ENCODE data around the gene ERC2.

The ERC2 gene

DNA sequence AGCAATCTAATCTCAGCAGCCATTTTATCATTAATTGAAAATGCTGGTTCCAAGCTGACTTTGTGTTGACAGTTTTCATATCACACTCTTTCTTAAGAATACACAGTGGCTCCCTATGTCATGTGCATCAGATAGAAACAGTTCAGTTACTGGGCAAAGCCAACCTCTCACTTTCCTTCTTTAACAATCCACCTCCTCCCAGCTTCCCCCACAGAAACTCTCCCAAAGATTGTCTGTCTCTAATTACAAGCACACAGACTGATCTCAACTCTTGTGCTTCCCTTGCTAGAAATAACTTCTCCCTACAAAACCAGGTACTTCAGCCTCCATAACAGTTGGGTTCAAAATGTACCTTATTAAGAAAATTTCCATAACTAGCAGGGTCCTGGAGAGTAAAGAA is 752.2 kb downstream of the ERC2 start:
- DNase-seq (ENCODE audit: low spot score) = no peak

DNA sequence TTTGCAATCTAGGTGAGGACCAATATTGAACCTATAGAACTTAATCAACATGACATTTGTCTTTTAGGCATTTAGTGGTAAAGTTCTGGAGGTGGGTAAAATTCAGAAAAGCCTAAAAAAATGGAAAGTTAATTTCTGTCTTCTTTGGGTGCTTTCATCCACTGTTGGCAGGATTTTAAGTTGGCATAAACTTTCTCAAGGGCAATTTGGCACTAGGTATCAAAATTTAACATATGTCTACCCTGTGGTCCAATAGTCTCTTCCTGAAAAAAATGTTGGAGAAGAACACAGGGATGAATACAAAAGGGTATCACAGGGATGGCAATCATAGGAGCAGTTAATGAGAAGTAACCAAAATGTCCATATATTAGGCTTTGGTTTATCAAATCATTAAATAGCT is 754.2 kb downstream of the ERC2 start:
- no peak for DNase-seq (ENCODE audit: low spot score)

DNA sequence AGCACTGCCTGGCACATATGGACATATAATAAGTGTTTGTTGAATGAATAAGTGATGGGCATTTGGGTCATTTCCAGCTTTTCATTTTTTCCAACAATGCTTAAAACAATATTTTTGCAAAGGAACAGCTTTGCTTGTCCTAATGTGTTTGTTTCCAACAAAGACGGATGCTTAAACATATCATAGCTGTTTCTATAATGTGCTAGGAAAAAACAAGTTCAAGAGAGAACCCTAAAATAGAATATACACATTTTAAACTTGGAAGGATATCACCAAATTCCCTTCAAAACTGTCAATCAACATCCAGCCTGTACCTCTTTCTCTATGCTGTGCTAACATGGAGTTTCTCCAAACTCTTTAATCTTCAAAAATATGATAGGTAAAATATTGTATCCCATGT is 756.6 kb downstream of the ERC2 start:
- DNase-seq (ENCODE audit: low spot score) = no peak

DNA sequence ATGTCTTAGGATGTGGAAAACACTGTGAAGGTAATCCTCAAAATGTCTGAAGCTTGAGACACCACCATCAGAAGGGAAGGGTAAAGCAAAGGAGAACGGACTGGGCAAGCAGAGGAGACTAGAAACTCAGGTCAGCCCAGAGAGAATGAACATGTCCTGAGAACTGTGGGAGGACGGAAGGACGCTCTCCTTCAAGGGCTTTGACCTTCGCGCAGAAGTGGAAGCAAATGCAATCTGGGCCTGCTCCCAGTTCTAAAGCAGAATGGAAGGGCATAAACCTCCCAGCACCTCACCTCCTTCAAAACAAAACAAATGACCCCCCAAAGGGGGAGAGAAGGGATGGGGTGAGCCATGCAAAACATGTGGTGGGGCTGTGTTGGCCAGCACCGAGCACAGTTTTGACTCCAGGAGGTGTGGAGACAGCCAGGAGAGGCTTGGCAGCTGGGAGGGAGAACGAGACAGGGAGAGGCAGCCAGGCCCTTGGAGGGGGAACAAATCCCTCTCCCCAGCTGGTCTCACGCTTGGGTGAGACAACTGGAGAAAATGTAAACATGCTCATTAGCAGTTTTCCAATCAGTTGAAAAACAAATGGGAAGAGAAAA is 758.8 kb downstream of the ERC2 start:
- DNase-seq (ENCODE audit: low spot score) = no peak

DNA sequence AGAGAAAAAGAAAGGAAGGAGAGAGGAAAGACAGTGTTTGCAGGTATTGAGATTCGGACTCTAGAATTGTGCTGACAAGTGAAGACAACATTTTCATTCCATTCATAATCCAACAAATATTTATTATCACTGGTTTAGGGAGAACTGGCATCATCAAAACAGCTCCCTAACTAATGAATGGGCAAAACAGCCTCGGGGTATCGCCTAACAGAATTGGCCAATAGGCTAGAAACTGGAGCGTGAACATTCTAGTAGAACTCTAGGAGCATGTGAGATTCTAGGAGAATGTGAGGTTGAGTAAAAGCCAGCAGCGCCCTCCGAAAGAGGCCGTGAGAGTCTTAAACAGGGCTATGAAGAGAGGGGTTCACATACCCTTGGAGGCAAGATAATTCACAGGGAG is 759.3 kb downstream of the ERC2 start:
- no peak for DNase-seq (ENCODE audit: low spot score)

DNA sequence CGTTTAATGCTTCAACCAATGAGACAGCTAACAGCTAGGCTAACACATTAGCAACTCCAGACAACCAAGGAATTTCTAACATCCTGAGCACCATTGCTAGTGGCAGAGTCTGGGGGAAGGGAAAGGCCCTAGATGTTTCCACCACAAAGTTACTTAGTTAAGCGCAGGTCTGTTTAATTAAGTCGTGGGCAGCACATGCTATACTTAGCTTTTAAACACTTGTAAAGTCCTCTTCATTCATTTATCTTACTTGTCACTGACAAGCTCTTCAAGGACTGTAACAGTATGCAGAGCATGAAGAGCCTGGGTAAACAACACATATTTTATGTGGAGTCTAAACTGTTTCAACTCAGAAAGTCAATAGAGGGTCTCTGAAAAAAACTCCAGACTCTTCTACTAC is 760.0 kb downstream of the ERC2 start:
- DNase-seq (ENCODE audit: low spot score) = no peak

DNA sequence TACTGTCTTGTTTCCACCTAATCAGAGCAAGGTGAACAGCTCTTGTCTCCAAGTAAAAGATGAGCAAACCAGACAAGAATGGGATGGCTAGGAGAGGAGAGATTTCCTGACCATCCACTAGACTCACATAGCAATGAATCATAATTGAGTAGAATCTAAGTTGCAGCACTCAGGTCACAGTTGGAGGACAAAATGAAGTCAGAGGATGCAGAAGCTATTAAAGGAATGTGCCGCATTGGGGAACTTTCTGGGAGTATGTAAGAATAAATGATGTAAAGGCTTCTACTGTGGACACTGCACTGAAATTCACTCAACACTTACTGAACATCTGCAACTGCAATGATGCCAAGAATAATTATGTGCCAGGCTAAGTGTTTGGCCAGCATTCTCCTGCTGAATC is 763.7 kb downstream of the ERC2 start:
- no peak for DNase-seq (ENCODE audit: low spot score)

DNA sequence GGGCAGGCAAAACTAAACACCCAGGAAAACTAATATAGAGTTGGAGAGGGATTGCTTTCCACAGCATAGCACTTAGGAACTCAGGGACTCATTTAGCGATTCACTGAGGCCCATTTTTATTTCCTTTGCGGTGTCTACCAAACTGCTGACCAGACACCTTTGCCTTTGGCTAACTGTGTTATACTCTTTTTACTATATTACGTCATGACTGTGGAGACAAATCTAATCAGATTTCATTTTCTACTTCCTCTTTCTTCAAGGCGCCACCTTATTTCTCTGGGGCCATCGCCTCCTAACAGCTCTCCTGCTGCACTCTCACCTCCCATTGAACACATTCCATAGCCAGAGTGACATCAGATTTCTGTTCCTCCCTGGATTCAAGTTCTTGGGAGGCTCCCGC is 765.4 kb downstream of the ERC2 start:
- DNase-seq (ENCODE audit: low spot score) = no peak

DNA sequence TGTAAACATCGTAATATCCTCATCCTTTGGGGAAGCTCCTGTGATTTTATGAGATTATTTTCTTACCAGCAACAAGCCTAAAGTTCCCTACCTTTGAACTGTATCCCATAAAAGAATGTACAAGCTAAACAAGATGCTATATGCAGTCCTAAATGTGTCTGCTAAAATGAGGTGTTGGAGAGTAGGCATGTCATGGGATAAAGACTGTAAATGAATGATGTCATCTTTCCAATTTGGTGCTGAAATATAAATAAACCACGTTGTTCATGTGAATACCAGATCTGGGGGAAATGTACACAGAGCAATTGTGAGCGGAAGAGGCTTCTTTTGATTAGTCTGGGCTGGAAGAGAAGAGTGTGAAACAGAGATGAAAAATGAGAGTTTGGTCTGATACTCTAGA is 766.3 kb downstream of the ERC2 start:
- no peak for DNase-seq (ENCODE audit: low spot score)

DNA sequence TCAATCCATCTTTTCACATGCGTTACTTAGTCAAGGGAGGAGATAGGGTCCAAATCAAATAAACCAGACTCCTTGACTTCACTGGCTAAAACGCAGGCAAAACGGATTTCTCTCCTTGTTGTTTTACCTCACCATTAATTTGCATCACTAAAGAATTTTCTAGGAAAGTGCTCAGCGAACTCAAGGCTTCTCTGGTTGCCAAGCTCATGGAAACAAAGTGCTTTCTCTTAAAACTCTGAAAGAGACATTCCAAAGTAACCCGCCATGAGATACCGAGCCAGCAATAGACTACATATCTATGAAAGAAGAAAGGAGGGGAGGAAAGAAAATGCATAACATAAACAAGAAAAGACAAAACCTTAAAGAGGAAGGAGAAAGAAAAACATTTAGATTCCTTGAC is 769.4 kb downstream of the ERC2 start:
- no peak for DNase-seq (ENCODE audit: low spot score)

DNA sequence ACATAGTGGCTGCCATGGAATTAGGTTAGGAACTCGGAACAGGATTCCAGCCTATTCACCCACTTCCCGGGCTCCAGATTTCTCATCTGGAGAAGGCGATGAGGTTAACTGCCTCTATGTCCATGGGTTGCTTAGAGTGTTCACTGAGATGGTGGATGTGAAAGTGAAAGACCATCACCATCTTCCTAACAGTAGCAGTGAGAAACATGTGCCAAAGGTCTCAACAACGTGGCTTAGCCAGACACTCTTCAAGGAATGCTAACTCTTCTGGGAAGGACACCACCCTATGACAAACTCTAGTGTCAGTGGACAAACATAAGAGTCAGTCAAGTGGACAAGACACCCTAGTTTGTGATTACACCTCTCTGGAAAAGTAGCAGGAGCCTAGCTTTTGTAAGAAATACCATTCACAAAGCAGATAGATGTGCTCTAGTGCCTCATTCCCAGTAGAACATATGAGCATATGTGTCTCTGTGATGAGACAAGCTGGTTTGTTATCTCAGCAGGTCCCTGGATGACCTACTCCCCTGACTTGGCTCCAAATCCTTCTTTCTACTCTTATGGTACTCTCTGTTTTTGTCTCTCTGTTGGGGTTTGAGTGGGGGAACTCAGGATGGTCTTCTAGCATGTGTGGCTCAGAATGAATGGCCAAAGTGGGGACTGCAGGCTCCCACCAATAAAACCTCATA is 770.9 kb downstream of the ERC2 start:
- DNase-seq (ENCODE audit: low spot score) = no peak

DNA sequence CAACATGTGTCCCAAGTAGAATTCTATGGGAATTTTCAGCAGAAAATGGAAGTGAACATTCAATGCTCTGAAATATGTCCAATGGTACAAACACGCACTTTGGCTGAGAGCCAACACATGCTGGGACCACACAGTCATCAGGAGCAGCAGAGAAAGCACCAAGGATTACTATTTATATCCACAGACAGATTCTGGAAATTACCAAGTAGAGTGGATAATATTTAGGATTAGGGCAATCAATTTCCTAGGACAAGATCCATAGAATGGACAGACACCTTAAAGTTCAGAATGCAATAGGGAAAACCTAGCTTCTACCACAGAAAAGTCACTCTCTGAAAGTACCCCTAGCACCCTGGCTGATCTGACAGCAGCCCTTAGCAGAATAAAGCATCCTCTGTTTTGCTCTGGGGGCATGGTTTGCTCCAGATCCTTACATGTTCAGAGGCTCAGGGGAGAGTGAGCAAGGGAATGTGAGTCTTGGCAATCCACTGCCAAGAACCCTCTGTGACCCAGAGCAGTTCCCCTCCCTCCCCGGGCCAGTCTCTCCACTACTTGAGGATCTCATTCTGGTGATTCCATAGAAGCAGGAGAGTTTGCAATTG is 775.2 kb downstream of the ERC2 start:
- no peak for DNase-seq (ENCODE audit: low spot score)

DNA sequence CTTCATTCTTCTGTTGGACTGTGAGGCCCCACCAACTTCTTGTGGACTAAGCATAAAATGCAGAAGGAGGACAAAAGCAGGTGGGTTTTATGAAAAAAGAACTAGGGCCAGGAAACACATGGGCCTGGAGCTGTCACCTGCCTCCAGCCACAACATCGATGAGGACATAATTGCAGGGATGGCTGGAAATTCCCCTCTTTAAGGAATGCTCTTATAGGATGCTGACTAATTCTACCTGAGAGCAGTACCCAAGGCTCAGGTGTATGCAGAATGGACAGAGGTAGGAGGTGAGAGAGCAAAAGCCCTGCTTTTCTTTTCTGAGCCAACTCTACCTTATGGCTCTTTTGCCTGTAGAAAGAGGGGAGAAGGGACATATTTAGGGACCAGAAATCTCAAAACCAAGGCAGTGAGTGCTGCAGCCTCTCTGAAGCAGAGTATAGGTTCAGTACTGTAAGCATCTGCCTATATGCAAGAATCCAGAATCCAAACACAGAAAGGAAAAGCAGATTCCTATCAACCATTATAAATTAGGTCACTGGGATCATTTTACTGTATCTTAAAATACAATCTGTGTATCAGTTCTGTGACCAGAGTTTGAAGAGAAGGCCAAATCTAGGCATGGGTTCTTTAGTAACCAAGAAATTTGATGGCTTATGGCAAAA is 775.8 kb downstream of the ERC2 start:
- DNase-seq (ENCODE audit: low spot score) = no peak

DNA sequence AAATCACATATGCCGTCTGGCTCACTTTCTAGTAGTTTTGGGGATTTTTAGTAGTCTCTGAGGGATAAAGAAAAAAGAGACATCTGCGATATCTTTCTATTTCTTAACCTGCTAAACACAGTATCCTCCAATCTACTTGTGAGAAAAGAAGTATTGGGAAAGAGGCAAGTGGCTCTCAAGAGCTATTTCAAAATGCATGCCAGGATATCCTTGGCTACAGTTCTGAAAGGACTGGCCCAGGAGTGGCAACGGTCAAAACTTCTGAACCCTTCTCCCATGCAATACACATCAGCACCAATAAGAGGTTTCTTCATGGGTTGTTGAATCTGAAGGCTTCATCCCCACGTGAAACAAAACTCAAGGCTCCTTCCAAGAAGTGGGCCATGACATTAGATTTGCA is 777.1 kb downstream of the ERC2 start:
- DNase-seq (ENCODE audit: low spot score) = no peak

DNA sequence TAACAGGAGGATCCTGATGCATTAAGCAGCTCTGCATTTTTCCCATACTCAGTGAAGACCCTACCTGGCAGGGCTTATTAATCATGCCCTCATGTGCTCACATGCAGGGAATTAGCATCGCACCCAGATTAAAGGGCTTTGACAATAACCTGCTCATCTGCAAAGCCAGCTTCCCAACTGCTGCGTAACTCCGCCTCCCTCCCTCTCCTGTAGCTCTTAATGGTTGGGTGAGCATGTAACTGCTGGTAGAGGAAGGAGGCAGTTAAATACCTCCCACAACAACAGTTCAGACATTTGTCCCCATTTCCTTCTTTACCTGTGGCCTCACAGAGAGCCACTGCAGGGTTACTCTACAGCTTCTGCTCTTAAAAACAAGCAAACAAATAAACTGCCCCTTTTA is 777.5 kb downstream of the ERC2 start:
- DNase-seq (ENCODE audit: low spot score) = no peak

DNA sequence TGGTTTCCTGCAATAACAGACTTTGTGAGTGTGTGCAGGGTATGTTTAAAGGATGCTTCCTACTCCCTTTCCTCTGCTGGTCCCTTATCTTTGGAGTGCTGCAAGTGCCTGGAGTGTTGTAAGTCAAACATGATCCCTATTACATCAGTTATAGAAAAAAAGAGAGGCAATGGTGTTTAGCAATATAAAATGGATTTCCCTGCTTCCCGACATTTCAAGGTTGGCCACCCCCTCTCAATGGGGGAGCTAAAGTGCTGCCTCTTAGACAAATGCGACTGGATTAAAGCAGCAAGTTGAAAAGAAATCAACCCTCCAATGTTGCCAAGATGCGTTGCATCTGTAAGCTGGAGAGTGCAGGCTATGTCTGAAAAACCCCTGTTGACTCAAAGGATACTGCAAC is 778.1 kb downstream of the ERC2 start:
- no peak for DNase-seq (ENCODE audit: low spot score)

DNA sequence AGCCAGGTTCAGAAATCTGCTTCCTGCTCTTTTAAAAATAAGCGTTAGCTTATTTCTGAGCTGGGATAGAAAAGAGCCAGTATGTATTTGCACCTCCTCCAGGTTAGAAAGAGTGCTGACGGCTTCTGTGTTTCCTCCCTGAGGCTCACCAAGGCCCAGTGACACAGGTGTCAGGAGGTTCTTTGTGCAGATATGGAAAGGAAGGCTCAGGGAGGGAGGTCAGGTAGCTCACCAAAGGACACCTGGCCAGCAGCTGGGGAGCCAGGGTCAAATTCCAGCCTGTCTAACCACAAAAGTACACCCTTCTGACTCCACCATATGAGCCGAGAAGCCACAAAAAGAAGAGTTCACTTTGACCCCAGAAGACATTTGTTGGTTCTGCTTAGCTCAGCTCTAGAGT is 780.1 kb downstream of the ERC2 start:
- no peak for DNase-seq (ENCODE audit: low spot score)

DNA sequence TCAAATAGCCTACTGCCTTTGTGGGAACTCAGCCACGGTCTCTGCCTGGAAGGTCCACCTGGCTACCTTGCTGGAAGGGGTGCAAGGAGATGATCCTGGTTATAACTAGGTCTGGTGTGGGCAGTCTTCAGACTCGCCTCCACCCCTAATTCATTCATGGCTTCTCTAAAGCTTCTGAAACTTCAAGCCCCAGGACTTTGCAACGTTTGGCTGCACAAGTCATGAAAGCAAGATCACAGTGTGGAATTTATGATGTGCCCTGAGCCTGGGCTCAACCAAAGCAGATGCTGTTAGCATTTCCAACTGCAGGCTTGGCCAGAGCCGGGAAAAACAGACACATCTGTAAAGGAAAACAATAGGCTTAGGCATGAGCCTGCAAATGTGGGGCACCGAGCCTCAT is 780.7 kb downstream of the ERC2 start:
- no peak for DNase-seq (ENCODE audit: low spot score)

DNA sequence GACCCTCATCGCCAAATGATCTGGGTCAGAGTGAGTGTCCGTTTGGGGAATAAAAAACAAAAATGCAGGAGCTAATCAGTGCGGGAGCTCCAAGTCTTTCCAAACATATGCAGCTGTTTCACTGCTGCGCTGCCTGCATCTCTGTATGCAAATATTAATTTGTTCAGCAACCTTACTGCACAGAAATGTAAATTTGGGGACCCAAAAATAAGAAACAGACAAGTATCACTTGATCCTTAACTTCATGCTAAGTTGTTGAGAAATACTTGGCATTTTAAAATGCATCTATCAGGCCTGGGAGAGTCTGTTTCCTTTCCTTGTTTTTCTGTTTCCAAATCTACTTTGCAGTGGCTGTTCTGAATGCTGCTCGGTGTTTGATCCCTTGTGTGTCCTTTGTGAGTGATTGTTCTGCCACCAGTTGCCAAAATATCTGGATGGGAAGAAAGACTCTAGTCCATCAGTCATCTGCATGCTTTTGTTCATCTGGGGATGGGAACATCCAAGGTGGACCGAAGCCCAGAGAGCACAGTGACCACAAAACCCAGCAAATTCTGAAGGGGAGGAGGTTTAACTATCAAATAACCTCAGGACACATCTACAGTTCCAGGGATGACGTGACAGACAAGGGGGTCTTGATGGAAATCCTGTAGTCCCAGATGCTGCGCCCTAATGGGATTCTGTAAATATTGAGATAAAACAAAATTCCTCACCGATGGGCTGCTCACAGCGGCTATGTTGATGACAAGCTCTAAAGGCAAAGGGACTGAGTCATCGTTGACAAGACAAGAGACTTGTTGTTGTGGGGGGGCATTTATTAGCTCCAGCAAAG is 781.6 kb downstream of the ERC2 start:
- peak; percentile 4 for DNase-seq (ENCODE audit: low spot score)

DNA sequence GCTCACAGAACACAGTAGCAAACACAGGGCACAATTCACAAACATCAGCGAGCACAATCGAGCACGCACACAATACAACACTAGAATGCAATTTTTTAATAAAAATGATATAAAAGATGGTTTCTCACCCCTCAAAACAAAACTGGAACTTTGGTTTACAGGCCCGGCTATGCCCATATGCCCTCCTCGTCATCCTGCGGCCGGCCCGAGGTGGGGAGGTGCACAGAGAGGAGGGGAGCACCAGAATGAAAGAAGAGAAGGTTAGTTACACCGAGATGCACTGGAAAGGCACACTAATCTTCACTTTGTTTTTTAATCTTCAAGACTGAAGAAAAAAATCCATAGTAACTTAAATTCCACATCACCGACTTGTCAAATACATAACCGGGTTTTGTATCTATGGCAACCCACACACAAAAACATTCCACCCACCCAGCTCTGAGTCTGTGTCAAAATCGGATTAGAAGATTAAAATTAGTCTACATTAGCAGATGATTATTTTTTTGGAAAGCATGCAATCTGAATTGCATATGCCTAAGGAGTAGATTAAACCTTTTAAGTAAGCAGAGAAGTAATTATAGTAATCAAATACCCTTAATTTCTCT is 784.5 kb downstream of the ERC2 start:
- no peak for DNase-seq (ENCODE audit: low spot score)

DNA sequence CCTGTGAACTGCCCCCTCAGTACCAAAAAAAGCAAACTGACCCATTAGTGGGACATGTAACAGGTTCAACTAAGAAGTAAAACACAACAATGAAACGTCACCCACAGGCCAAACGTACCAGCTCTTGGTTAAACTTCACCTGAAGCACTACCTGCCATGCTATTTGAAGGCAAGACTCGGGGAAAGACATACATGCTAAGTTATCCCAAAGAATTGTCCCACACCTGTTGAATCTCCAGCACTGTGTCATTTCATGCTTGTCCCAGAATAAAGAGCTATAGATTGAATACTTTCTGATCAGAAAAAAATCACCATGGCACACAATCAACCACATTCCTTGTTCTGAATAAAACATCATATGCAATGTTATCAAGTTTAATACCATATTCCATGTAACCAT is 785.8 kb downstream of the ERC2 start:
- no peak for DNase-seq (ENCODE audit: low spot score)
